Subcutaneous adipose tissue (tissue), 4 donors: ENCODE measurements around the gene GLYAT. TPM values are rescaled to one million over a fixed set of nuclear protein-coding genes. Genes with fewer than 3 reads are reported as not detected.

Experiments used
- total RNA-seq, 4 donors: library from RNA; depleted of rRNA; stranded (reverse); fragments of >200 nt; gene quantifications; one replicate each; pipeline ENCODE4 v1.1.0, GENCODE V29; 2016
- TF ChIP-seq, protein P1 (sequence below): fragments of 450-650 bp; IDR thresholded peaks from one replicate; pipeline ENCODE4 v1.5.1; 2016; ENCODE audit warnings: low read depth, mild to moderate bottlenecking, control low read depth, antibody characterized with exemption, moderate library complexity

The GLYAT gene
- total RNA-seq, 4 donors from 2014 or later: 2.4 to 11.7 (median 6.2) TPM

GRCh38 chr11:58688789-58689503 lies 42.8 kb downstream of the GLYAT start:
- TF ChIP-seq, protein P1, sequence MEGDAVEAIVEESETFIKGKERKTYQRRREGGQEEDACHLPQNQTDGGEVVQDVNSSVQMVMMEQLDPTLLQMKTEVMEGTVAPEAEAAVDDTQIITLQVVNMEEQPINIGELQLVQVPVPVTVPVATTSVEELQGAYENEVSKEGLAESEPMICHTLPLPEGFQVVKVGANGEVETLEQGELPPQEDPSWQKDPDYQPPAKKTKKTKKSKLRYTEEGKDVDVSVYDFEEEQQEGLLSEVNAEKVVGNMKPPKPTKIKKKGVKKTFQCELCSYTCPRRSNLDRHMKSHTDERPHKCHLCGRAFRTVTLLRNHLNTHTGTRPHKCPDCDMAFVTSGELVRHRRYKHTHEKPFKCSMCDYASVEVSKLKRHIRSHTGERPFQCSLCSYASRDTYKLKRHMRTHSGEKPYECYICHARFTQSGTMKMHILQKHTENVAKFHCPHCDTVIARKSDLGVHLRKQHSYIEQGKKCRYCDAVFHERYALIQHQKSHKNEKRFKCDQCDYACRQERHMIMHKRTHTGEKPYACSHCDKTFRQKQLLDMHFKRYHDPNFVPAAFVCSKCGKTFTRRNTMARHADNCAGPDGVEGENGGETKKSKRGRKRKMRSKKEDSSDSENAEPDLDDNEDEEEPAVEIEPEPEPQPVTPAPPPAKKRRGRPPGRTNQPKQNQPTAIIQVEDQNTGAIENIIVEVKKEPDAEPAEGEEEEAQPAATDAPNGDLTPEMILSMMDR: no peak

DNA sequence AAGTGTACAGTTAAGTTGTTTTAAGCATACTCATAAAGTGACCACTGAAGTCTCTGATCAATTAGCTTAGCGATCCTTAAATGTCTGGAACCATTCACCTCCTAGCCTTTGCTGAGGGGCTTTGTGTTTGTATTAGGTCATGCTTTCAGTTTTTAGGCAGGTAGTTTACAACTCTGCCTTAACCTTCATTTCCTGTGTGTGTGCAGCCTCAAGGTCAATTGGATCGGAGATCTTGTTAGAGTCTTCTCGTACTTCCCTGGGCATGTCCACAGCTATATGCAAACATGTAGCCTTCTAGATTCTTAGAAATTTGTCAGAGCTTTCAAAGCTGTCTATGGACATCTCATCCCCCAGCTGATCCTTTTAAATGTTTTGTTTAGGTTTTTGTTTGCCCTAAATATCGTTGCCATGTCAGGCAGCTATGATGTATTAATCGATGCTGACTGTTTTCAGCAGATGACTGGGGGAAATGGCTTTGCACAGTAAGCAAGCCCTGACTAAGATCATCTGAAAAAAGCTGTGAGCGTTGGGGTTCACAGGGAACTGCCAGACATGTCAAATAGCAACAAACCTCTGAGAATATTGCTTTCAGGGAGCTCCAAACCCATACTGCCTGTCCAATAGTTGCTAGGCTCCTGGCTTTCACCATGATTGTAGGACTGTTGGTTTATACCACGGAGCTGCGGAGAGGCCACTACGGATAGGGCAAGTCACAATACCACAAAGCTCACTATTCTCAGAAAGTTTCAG lies 45.6 kb downstream of the GLYAT start:
- TF ChIP-seq, protein P1: no peak

DNA sequence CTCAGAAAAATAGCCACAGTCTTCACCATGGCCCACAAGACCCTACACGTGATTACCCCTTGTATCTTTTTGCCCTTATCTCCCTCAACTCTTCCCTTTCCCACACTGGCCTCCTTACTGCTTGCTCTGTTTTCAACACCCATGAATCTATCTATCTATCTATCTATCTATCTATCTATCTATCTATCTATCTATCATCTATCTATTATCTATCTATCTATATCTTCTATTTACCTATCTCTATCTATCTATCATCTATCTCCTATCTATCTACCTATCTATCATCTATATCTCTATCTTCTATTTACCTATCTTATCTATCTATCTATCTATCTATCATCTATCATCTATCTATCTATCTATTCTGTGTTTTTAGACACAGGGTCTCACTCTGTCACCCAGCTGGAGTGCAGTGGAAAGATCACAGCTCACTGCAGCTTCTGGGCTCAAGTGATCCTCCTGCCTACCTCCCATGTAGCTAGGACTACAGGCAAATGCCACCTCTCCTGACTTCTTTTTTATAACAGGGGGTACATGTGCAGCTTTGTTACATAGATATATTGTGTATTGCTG lies 55.1 kb downstream of the GLYAT start:
- TF ChIP-seq, protein P1: no peak

- TF ChIP-seq, protein P1: no peak
Measured at GRCh38 chr11:58675334-58676155, 56.2 kb downstream of the GLYAT start.

DNA sequence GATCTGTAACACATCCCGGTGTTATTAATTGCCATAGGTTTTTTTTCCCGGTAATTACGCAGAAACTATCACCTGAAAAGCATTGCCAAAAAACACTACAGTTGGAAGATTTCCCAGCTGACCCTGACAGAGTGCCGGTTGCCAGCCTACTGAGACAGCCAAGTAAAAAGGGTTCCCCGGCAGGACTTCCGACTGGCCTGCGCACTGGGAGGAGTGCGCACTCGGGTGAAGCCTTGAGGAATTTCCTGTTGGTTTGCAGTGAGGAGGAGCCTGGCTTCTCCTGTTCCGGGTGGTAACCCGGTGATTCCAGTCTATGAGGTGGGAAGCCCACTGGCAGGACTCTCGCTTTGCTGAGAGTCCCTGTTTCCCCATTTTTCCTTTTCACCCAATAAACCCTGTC lies 57.1 kb downstream of the GLYAT start:
- TF ChIP-seq, protein P1: no peak

DNA sequence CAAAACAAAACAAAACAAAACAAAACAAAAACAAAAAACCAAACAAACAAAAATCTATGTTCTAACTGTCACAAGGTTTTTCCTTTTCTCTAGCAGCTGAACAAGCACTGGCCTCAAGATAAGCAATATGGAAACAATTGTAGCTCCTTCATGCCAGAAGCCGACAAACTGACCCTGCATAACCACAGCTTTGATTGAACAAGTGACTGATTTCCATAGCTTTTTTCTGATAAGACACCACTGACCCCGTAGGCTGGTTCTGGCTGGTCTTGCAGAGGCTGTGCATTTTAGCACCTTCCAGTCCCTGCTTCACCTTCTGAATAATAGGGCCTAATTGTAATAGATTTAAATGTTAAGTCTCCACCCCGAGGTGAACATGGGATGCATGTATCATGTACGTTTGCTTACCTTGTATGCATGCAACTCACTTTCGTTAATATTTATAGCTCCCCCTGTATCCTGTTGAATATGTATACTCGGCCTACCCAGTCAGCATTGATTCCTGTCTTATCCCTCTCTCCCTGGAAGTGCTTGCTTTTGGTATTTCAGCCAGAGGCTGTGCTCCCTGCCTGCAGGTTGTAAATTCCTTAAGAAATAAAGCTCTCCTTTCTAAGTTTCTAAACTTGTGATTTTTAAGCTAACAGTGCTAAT lies 59.6 kb downstream of the GLYAT start:
- TF ChIP-seq, protein P1: no peak
